Cardiac septum (tissue), 1 donor: ENCODE measurements around the gene CDX1. TPM values are rescaled to one million over a fixed set of nuclear protein-coding genes. Genes with fewer than 3 reads are reported as not detected.
A peak's percentile ranks its signal among the peaks of the same experiment; 100 is the strongest.
"Not testable (repeated sequence)": the region's sequence is repeated elsewhere in the genome, so short reads cannot be mapped to it uniquely, and the experiment has no call there.

Experiments
- DNase-seq: peaks from one replicate; pipeline ENCODE4 v3.0.0-alpha.2; 2020; ENCODE audit warnings: low spot score
- intact Hi-C: fragments of 100-400 bp; cut with DNase I; formaldehyde crosslinking; loops from one replicate; pipeline ENCODE4 v1.14.0; 2022
- total RNA-seq: library from RNA; stranded (reverse); fragmentation: NEBNext Ultra II Directional; extraction: Animal tissue kit (Norgen Biotek cat#: 25700); gene quantifications from one replicate; pipeline ENCODE4 v1.2.1, GENCODE V29; 2021
- donor health status: DM: no; HTN: no; CAD: no.

The CDX1 gene
- total RNA-seq, 1 donor from 2014 or later: 0.16 TPM

DNA sequence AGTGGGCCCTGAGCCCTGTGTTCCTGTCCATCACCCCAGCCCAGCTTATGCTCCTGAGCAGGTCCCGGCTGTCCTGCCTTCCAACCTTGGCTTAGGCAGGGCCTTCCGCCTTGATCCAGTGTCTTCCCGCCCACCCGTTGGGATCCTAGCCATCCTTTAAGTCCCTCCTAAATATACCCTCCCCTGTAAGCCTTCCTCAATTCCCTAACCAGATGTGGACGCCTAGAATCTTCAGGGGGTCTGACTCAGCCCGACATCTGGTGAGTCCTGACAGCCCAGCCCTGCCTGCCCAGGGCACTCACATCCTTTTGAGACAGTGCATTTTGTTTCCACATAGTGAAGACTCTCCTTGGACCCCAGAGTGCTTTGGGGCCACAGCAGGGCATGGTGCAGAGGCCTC, 47.0 kb downstream of the CDX1 start:
- no peak for DNase-seq
- intact Hi-C loops: no loop called here

GRCh38 chr5:150214289-150214688, 47.7 kb downstream of the CDX1 start:
- intact Hi-C loops: no loop called here
- no peak for DNase-seq

DNA sequence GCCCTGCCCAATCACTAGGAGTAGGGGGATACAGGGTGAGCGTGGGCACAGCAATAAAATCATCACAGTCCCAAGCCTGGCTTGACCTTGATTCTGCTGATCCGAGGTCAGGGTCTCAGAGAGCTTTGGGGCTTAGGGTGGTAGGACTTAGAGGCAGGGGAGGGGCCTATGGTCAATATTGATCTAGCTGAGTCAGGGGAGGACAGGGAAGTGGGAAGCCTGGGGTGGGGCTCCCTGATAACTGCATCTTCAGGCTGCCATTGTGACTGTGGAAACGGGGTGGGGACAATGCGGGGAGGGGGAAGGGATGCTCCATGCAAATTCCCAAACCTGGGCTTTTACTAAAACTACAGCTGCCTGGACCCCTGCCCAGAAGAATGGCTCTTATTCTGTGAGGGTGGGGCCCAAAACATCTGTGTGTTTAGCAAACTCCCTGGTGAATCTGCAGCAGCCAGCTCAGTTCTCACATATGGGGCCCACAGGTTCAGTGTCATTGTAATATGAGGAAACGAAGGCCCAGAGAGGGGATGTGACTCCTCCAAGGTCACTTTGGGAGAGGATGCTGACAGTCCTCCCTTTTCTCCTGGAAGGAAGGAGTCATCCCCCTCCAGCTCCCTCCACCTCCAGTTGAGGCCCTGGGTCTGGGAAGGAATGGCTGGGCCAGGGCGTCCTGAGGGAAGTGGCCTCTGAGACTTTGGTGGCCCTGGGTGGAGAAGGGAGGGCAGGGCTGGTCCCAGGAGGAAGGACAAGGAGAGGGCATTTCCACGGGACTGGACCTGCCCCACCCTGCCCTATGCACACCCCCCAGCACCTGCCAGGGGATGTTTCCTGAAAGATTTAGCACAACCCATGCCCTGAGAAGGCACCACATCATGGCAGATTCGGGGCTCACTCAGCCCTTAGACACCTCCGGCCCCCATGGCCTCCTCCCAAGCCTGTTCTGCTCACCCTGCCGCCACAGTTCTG, 49.7 kb downstream of the CDX1 start:
- DNase-seq: no peak
- intact Hi-C loops: no loop called here

- intact Hi-C loops: no loop called here
- no peak for DNase-seq
These were observed 50.5 kb downstream of the CDX1 start for GRCh38 chr5:150217038-150217437.

DNA sequence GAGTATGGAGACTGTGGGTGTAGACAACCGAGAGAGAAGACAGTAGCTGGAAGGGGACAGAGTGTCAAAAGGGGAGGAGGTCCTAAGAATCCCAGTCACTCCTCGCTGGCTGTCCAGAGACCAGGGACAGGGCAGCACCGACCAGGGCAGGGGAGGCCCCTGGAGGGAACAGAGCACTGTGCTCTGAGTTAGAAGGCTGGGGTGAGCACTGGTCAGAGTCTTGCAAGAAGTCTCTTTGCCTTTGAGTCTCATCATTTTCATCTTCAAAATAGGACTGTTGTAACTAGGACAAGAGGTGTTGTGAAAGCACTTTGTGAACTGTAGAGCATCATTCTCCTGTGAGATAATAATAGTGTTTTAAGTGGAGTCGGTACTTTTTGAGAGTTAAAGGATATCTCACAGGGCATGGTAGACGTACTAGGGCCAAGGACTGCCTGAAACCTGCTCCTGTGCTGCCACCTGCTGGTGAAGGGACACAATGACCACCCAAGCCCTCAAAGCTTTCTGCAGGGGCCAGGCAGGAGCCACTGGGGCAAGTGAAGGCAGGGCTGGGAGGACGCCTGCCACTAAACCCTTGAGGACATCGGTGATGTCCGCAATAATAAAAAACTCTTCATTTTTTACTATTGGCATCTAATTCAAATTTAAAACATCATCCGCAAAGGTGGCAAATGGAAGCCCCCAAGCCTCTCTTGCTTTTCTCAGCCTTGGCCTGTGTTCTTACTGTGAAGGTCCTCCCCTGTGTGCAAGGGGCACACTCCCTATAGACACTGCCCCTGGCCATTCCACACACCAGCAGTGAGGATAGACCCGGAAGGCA, 51.5 kb downstream of the CDX1 start:
- intact Hi-C loops: loop anchor here (1.0 to 2.0 kb wide), 3 partner anchors 57 to 193 kb away; no protein-coding TSS in a partner anchor
- DNase-seq: peak; percentile 87

DNA sequence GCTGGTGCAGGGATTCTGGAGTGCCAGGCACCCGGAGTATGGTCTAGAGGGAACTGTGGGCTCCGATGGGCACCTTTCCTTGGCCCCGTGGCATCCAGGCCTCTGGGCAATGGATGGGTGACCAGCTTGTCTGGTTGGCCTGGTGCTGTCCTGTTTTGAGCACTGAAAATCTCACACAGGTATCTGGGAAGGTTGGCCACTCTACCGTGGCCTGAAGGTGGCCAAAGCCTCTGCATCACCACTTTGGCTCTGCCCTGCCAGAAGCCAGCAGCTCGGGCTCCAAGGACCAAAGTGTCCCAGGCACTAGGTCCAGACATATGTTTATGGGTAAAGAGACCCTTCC, 52.1 kb downstream of the CDX1 start:
- no peak for DNase-seq
- intact Hi-C loops: loop anchor here (1.0 to 2.0 kb wide), 3 partner anchors 57 to 194 kb away; no protein-coding TSS in a partner anchor

DNA sequence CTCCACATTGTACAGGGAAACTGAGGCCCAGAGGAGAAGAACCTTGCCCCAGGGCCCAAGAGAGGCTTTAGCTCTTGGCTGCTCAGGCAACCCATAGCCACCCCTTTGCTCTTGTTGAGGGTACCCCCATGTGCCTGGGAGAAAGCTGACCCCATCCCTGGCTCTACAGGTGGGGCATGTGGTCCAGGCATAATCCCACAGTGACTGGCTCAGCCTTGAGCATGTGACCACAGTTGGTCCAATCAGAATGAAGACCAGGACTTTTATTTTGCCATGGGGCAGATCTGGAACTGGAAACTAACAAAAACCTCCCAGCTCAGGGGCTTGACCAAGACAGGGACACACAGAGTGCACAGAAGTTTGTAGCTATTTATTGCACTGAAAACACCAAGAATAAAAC, 52.6 kb downstream of the CDX1 start:
- intact Hi-C loops: loop anchor here (2.0 kb wide), 1 partner anchor 194 kb away; no protein-coding TSS in a partner anchor
- DNase-seq: no peak

DNA sequence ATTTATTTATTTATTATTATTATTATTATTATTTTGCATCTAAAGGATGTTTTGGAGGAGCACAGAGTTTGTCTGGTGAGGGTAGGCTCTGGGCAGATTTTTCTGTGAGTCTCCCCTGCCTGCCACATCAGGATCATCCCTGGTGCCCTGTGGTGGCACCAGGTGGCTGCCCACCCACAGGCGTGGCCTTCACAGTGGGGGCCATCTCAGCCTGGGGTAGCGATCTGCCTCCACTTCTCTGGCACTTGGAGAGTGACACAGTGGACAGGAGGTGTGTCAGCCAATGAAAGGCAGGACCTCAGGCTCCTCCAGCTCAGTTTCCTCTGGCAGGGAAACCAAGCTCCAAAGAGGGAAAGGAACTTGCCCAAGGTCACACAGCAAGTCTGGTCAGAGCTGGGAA, 53.3 kb downstream of the CDX1 start:
- intact Hi-C loops: loop anchor here (2.0 kb wide), 1 partner anchor 195 kb away; no protein-coding TSS in a partner anchor
- DNase-seq: no peak

GRCh38 chr5:150221471-150221870, 54.9 kb downstream of the CDX1 start:
- no peak for DNase-seq
- intact Hi-C loops: no loop called here

DNA sequence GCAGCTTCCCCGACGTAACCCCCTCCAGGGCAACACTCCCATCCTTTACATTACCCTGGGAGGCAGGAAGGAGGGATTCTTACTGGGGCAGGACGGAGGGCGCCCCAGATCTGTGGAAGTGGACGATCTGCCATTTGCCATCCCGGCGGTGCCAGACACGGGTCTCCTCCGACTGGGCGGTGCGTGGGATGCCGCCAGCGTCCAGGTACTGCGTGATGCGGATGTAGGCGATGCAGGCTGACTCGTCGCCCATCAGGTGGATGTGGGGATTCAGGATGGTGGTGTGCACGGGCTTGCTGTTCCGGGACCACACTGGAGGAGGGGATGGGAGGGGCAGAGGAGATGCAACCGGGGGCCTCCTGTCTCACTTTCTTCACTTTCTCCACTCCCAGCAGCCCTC, 56.3 kb downstream of the CDX1 start:
- no peak for DNase-seq
- intact Hi-C loops: no loop called here

- DNase-seq: no peak
- intact Hi-C loops: no loop called here
These were observed 56.9 kb downstream of the CDX1 start for GRCh38 chr5:150223474-150223873.

- intact Hi-C loops: no loop called here
- DNase-seq: no peak
These were observed 58.0 kb downstream of the CDX1 start for GRCh38 chr5:150224483-150225027.

- intact Hi-C loops: no loop called here
- DNase-seq: no peak
These were observed 60.5 kb downstream of the CDX1 start for GRCh38 chr5:150227036-150227435.

DNA sequence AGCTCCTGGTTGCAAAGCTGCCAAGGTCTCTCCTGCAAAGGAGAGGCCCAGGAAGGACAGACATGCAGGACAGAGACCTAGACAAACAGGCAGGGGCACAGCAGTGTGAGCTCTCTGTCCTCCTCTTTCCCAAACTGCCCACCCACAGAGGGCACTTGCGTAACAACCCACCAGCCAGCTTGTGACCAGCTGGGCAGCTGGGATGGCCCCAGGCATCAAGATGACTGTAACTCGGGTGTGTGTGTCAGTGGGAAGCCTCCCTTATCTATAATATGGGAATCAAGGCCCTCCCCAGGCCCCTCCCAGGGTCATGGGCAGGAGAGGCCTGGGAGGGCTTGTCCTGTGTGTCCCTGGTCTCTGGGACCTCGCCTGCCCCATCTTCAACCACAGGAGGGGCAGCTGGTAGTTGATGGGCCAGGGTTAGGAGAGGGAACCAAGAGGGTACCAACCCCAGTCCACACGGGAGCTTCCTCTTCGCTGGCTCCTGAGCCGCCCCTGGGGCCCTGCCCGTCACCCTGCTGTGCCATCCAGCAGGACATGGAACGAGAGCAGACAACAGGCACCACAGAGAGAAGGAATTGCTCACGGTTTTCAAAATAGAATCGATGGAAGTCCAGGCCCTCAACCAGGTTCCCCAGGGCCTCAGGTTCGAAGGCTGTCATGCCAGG, 61.2 kb downstream of the CDX1 start:
- no peak for DNase-seq
- intact Hi-C loops: no loop called here

DNA sequence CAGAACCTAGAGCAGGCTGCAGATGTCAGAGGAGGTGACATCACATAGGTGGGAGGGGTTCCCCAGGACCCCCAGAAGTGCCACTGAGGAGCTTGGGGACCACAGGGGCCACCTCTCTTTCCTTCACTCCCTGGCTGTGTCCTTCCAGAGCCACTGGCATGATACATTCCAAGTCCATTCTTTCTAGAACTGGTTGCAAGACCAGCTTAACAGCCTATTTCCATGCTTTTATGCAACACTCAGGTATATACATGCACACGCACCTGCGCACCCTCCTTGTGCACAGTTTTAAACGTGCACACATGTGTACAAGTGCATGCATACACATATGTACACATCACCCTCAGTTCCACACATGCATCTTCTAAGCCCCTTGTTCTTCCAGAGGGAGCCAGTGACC, 63.0 kb downstream of the CDX1 start:
- intact Hi-C loops: no loop called here
- no peak for DNase-seq

DNA sequence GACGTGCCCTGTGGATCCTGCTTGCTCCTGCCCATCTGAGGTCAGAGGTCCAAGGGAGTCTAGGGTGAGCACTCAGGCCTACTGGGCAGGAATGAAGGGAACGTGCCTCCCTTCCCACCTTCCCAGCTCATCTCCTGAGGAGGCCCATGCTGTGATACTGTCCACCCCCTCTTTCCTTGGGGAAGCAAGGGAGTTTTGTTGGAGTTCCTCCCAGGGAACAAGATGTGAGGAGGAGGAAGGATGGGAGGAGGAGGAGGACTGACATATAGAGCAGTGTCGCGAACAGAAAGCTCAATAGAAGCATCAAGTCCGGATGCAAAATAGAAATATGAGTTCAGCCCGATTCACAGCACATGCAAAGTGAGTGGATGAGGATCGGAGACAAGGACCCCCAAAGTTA, 64.3 kb downstream of the CDX1 start:
- DNase-seq: no peak
- intact Hi-C loops: no loop called here

GRCh38 chr5:150233706-150234105, 67.1 kb downstream of the CDX1 start:
- DNase-seq, intact Hi-C loops: not testable (repeated sequence)
